ENCODE data around the gene PPIL4. TPM values are rescaled to one million over a fixed set of nuclear protein-coding genes. Genes with fewer than 3 reads are reported as not detected.

The PPIL4 gene
- total and polyA plus RNA-seq, 7 experiments from 2014 or later: 15.3 to 42.9 (median 28.1) TPM

- DNase-seq (no peak), ATAC-seq (no peak)
- peaks cover 0 to 8% (median 0%) of the 10 kb centered on the region in 3 experiments for H3K36me3 ChIP-seq (ENCODE audit: control insufficient read depth in 2 of 3, insufficient read depth in 3 of 3, low read length in 3 of 3)
- H3K4me3 Mint-ChIP-seq: peak overlapping the region in 1 of 10 donors; percentile 32
- peak overlapping the region in 1 of 9 donors; percentile 7 for H3K27ac Mint-ChIP-seq
- peaks cover 0 to 6% of the 10 kb centered on the region in 2 donors for H3K4me1 ChIP-seq (ENCODE audit: control insufficient read depth in 2 of 2, insufficient read depth in 2 of 2, low read length in 2 of 2)
- peaks cover 0 to 1% (median 0%) of the 10 kb centered on the region in 11 donors for H3K9me3 Mint-ChIP-seq
- no peak overlapping the region for H3K4me3 ChIP-seq (ENCODE audit: low read length)
- no peaks in the 10 kb centered on the region for H3K36me3 Mint-ChIP-seq
- no peaks in the 10 kb centered on the region for H3K27me3 ChIP-seq (ENCODE audit: control insufficient read depth in 2 of 2, insufficient read depth in 2 of 2, low read length in 2 of 2)
- H3K27ac ChIP-seq (ENCODE audit: low read depth, low read length): no peak overlapping the region
- peaks cover 0 to 25% (median 0%) of the 10 kb centered on the region in 5 donors for H3K27me3 Mint-ChIP-seq
- ChIA-PET POLR2A (interaction anchor here (0.5 to 1.2 kb wide), 3 partner anchors 18 to 153 kb away, joined by 3 to 8 read pairs (median 3); partner anchors contain the start of gene PPIL4), CTCF (interaction anchor here (0.5 to 2.1 kb wide), 5 partner anchors 17 to 128 kb away, joined by 3 to 10 read pairs (median 3); partner anchors contain the start of gene PPIL4)
- H3K4me1 Mint-ChIP-seq: peaks cover 3 to 26% (median 16%) of the 10 kb centered on the region in 7 donors
- intact Hi-C loops (cut with micrococcal nuclease): no loop called here
- no peaks in the 10 kb centered on the region for H3K9me3 ChIP-seq (ENCODE audit: control insufficient read depth in 2 of 3, low read length in 3 of 3)
Measured at GRCh38 chr6:149563203-149563927, 17.5 kb upstream of the PPIL4 start.

- DNase-seq: no peak
Measured at GRCh38 chr6:149560736-149561135, 14.9 kb upstream of the PPIL4 start.

DNA sequence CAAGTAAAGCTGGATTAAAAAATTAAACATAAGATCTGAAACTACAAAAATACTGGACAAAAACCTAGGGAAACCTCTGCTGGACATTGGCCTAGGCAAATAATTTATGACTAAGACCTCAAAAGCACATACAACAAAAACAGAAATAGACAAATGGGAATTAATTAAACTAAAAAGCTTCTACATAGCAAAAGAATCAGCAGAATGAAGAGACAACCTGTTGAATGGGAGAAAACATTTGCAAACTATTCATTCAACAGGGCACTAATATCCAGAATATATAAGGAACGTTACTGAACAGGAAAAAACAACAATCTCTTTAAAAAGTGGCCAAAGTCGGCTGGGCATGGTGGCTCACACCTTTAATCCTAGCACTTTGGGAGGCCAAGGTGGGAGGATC, 13.5 kb upstream of the PPIL4 start:
- H3K4me1 Mint-ChIP-seq: peaks cover 0 to 4% (median 0%) of the 10 kb centered on the region in 7 donors
- POLR2A ChIA-PET: no interaction called here

More at GRCh38 chr6:149560736-149561135, 14.9 kb upstream of the PPIL4 start:
- Histone ChIP-seq H3K36me3 (ENCODE audit: control insufficient read depth in 2 of 3, insufficient read depth in 3 of 3, low read length in 3 of 3) (no peaks in the 10 kb centered on the region), H3K9me3 (ENCODE audit: control insufficient read depth in 2 of 3, low read length in 3 of 3) (no peaks in the 10 kb centered on the region), H3K4me1 (ENCODE audit: control insufficient read depth in 2 of 2, insufficient read depth in 2 of 2, low read length in 2 of 2) (no peaks in the 10 kb centered on the region), H3K27ac (ENCODE audit: low read depth, low read length) (no peak overlapping the region), H3K4me3 (ENCODE audit: low read length) (no peak overlapping the region), H3K27me3 (ENCODE audit: control insufficient read depth in 2 of 2, insufficient read depth in 2 of 2, low read length in 2 of 2) (no peaks in the 10 kb centered on the region)
- peak; percentile 39 for ATAC-seq
- peaks cover 0 to 8% (median 4%) of the 10 kb centered on the region in 7 donors for H3K4me1 Mint-ChIP-seq
- H3K4me3 Mint-ChIP-seq: no peak overlapping the region
- H3K27ac Mint-ChIP-seq: no peak overlapping the region
- peaks cover 0 to 44% (median under 1%) of the 10 kb centered on the region in 5 donors for H3K27me3 Mint-ChIP-seq
- ChIA-PET POLR2A (no interaction called here), CTCF (interaction anchor here (0.9 to 1.4 kb wide), 2 partner anchors 10 to 12 kb away, joined by 3 read pairs; no protein-coding TSS in a partner anchor)
- H3K36me3 Mint-ChIP-seq: no peaks in the 10 kb centered on the region
- H3K9me3 Mint-ChIP-seq: peaks cover 0 to 1% (median 0%) of the 10 kb centered on the region in 11 donors
- intact Hi-C loops (cut with micrococcal nuclease): no loop called here

DNA sequence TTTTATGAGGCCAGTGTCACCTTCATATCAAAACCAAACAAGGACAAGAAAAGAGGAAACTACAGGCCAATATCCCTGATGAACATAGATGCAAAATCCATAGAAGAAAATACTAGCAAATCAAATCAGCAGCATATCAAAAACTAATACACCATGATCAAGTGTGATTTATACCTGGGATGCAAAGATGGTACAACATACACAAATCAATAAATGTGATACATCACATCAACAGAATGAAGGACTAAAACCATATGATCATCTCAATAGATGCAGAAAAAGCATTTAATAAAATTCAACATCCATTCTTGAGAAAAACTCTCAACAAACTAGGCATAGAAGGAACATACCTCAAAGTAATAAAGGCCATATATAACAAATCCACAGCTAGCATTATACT, 12.2 kb upstream of the PPIL4 start:
- no peak overlapping the region for H3K4me3 Mint-ChIP-seq
- DNase-seq (no peak), ATAC-seq (no peak)
- ChIA-PET CTCF (no interaction called here), POLR2A (no interaction called here)
- Histone ChIP-seq H3K27ac (ENCODE audit: low read depth, low read length) (no peak overlapping the region), H3K36me3 (ENCODE audit: control insufficient read depth in 2 of 3, insufficient read depth in 3 of 3, low read length in 3 of 3) (no peaks in the 10 kb centered on the region), H3K9me3 (ENCODE audit: control insufficient read depth in 2 of 3, low read length in 3 of 3) (no peaks in the 10 kb centered on the region), H3K4me3 (ENCODE audit: low read length) (no peak overlapping the region), H3K4me1 (ENCODE audit: control insufficient read depth in 2 of 2, insufficient read depth in 2 of 2, low read length in 2 of 2) (no peaks in the 10 kb centered on the region), H3K27me3 (ENCODE audit: control insufficient read depth in 2 of 2, insufficient read depth in 2 of 2, low read length in 2 of 2) (no peaks in the 10 kb centered on the region)
- H3K27me3 Mint-ChIP-seq: peaks cover 5 to 58% (median 10%) of the 10 kb centered on the region in 5 donors
- H3K9me3 Mint-ChIP-seq: no peaks in the 10 kb centered on the region
- no peaks in the 10 kb centered on the region for H3K36me3 Mint-ChIP-seq
- intact Hi-C loops (cut with micrococcal nuclease): no loop called here
- no peak overlapping the region for H3K27ac Mint-ChIP-seq
- peaks cover 0 to 4% (median 0%) of the 10 kb centered on the region in 7 donors for H3K4me1 Mint-ChIP-seq

More for the DNA sequence above, 13.5 kb upstream of the PPIL4 start:
- no peak for ATAC-seq
- Histone ChIP-seq H3K27me3 (ENCODE audit: control insufficient read depth in 2 of 2, insufficient read depth in 2 of 2, low read length in 2 of 2) (no peaks in the 10 kb centered on the region), H3K4me1 (ENCODE audit: control insufficient read depth in 2 of 2, insufficient read depth in 2 of 2, low read length in 2 of 2) (no peaks in the 10 kb centered on the region), H3K27ac (ENCODE audit: low read depth, low read length) (no peak overlapping the region), H3K4me3 (ENCODE audit: low read length) (no peak overlapping the region), H3K36me3 (ENCODE audit: control insufficient read depth in 2 of 3, insufficient read depth in 3 of 3, low read length in 3 of 3) (no peaks in the 10 kb centered on the region), H3K9me3 (ENCODE audit: control insufficient read depth in 2 of 3, low read length in 3 of 3) (no peaks in the 10 kb centered on the region)
- no peaks in the 10 kb centered on the region for H3K9me3 Mint-ChIP-seq
- CTCF ChIA-PET: no interaction called here
- DNase-seq: no peak
- no peak overlapping the region for H3K27ac Mint-ChIP-seq
- peaks cover 0 to 56% (median 10%) of the 10 kb centered on the region in 5 donors for H3K27me3 Mint-ChIP-seq
- intact Hi-C loops (cut with micrococcal nuclease): no loop called here
- no peaks in the 10 kb centered on the region for H3K36me3 Mint-ChIP-seq
- H3K4me3 Mint-ChIP-seq: no peak overlapping the region

DNA sequence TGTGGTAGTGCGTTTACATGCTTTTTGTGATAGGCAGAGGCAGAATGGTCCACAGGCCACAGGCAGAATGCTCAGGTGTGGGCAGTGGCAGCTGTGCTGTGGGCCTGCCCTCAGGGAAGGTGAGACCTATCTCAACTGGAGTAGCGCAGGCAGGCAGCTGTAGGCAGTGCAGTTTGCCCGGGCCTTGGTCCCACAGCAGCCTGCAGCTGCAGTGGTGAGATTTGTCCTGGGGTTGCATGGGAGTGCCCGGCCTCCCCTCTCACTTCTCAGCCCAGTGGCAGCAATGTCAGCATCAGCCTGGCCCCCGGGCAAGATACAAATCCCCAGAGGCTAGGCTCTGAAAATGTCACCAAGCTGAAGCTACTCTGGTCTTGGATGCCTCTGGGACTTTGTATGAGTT, 6.1 kb upstream of the PPIL4 start:
- Histone ChIP-seq H3K27me3 (ENCODE audit: control insufficient read depth in 2 of 2, insufficient read depth in 2 of 2, low read length in 2 of 2) (no peaks in the 10 kb centered on the region), H3K4me3 (ENCODE audit: low read length) (no peak overlapping the region), H3K36me3 (ENCODE audit: control insufficient read depth in 2 of 3, insufficient read depth in 3 of 3, low read length in 3 of 3) (no peaks in the 10 kb centered on the region), H3K9me3 (ENCODE audit: control insufficient read depth in 2 of 3, low read length in 3 of 3) (no peaks in the 10 kb centered on the region), H3K27ac (ENCODE audit: low read depth, low read length) (no peak overlapping the region), H3K4me1 (ENCODE audit: control insufficient read depth in 2 of 2, insufficient read depth in 2 of 2, low read length in 2 of 2) (no peaks in the 10 kb centered on the region)
- intact Hi-C loops (cut with micrococcal nuclease): no loop called here
- ATAC-seq (no peak), DNase-seq (no peak)
- POLR2A ChIA-PET: no interaction called here
- Mint-ChIP-seq H3K27me3 (peaks cover 5 to 35% (median 19%) of the 10 kb centered on the region in 5 donors), H3K4me3 (no peak overlapping the region), H3K4me1 (peaks cover 0 to 9% (median 4%) of the 10 kb centered on the region in 7 donors), H3K9me3 (peaks cover 0 to 2% (median 0%) of the 10 kb centered on the region in 11 donors), H3K36me3 (no peaks in the 10 kb centered on the region), H3K27ac (no peak overlapping the region)
- CTCF ChIA-PET: no interaction called here

GRCh38 chr6:149545258-149545753, 537 bp downstream of the PPIL4 start:
- Histone ChIP-seq H3K4me3 (ENCODE audit: low read length) (peak overlapping the region; percentile 90), H3K36me3 (ENCODE audit: control insufficient read depth in 2 of 3, insufficient read depth in 3 of 3, low read length in 3 of 3) (peaks cover 0 to 10% (median 0%) of the 10 kb centered on the region in 3 experiments), H3K4me1 (ENCODE audit: control insufficient read depth in 2 of 2, insufficient read depth in 2 of 2, low read length in 2 of 2) (peaks cover 19 to 22% of the 10 kb centered on the region in 2 donors), H3K27me3 (ENCODE audit: control insufficient read depth in 2 of 2, insufficient read depth in 2 of 2, low read length in 2 of 2) (no peaks in the 10 kb centered on the region), H3K9me3 (ENCODE audit: control insufficient read depth in 2 of 3, low read length in 3 of 3) (no peaks in the 10 kb centered on the region), H3K27ac (ENCODE audit: low read depth, low read length) (peak overlapping the region; percentile 99)
- DNase-seq (peak; percentile 49 to 91 (median 83)), ATAC-seq (peak; percentile 64)
- CTCF ChIA-PET: interaction anchor here (0.6 to 3.4 kb wide), 8 partner anchors 17 to 185 kb away, joined by 3 to 12 read pairs (median 4); partner anchors contain the start of genes LATS1 and ZC3H12D
- peaks cover 0 to 4% (median 0%) of the 10 kb centered on the region in 11 donors for H3K9me3 Mint-ChIP-seq
- peak overlapping the region; percentile 91 to 100 (median 99) for H3K27ac Mint-ChIP-seq
- POLR2A ChIA-PET: interaction anchor here (0.7 to 3.6 kb wide), 15 partner anchors 11 to 460 kb away, joined by 3 to 18 read pairs (median 3); partner anchors contain the start of genes GINM1, LATS1, PCMT1 and ZC3H12D
- peaks cover 0 to 15% (median 6%) of the 10 kb centered on the region in 5 donors for H3K27me3 Mint-ChIP-seq
- H3K4me3 Mint-ChIP-seq: peak overlapping the region; percentile 86 to 100 (median 98)
- peaks cover 31 to 51% (median 41%) of the 10 kb centered on the region in 7 donors for H3K4me1 Mint-ChIP-seq
- intact Hi-C loops (cut with micrococcal nuclease): loop anchor here (1.0 to 5.0 kb wide), 4 partner anchors 19 to 462 kb away; no protein-coding TSS in a partner anchor
- peaks cover 0 to 10% (median 3%) of the 10 kb centered on the region in 5 donors for H3K36me3 Mint-ChIP-seq

Measured in naive thymus-derived CD4-positive, alpha-beta T cell (primary cell).